GM18502 (cell line): Measurements from ENCODE around the gene IBA57.
"Not testable (repeated sequence)": the region's sequence is repeated elsewhere in the genome, so short reads cannot be mapped to it uniquely, and the experiment has no call there.

Source experiments
- ATAC-seq: cut with Tn5 transposase; IDR thresholded peaks from one replicate; pipeline ENCODE4 v1.9.1; 2021; ENCODE audit warnings: mild to moderate bottlenecking; ENCODE audit not compliant: unreplicated experiment, poor library complexity

Gene IBA57

DNA sequence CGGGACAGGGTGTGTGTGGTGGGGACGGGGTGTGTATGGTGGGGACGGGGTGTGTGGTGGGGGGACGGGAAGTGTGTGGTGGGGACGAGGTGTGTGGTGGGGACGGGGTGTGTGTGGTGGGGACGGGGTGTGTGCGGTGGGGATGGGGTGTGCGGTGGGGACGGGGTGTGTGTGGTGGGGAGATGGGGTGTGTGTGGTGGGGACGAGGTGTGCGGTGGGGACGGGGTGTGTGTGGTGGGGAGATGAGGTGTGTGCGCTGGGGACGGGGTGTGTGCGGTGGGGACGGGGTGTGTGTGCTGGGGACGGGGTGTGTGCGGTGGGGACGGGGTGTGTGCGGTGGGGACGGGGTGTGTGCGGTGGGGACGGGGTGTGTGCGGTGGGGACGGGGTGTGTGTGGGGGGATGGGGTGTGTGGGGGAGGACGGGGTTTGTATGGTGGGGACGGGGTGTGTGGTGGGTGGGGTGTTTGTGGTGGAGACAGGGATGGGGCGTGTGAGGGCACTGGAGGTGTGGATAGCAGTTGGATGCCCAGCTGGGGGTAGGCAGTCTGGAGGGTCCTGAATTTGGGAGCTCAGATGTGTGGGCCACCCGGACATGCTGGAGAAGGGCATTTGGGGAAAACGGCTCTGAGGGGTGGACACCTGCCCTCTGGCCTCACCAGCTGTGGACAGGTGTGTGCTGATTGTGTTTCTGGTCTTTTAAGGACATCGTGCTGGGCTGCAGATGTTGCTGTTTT lies 16.9 kb downstream of the IBA57 start:
- no peak for ATAC-seq

DNA sequence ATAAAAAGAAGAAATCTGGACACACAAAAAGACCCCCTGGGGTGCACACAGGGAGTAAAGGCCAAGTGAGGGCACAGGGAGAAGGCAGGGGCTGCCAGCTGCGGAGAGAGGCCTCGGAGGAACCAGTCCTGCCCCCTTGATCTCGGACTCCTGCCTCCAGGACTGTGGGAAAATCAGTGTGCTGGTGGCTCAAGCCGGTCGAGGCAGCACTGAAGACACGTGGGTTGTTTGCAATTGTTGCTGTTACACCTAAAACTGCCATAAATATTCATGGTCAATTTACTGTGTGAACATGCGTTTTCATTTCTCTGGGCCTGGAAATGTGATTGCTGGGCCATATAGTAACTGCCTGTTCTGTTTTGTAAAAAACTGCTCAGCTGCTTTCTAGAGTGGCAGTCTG lies 18.5 kb downstream of the IBA57 start:
- no peak for ATAC-seq

DNA sequence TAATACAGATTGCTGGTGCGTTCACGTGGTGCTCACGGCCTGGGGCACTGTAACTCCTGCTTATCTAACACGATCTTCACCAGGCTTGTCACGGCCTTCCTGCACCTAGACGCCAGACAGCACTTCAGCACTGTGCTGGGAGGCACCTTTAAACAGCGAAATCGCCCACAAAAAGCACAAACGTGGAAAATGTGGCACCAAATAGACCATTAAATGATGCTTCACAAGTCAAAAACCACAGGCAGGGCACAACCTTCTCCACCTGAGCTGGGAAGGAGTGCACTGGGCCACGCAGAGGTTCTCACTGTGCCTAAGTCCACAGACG lies 20.0 kb downstream of the IBA57 start:
- ATAC-seq = no peak

DNA sequence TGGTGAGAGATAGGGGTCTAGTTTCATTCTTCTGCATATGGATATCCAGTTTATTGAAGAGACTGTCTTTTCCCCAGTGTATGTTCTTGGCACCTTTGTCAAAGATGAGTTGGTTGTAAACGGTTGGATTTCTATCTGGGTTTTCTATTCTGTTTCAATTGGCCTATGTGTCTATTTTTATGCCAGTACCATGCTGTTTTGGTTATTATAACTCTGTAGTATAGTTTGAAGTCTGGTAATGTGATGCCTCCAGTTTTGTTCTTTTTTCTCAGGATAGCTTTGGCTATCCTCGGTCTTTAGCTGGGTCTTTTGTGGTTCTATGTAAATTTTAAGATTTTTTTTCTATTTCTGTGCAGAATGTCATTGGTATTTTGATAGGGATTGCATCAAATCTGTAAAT lies 22.6 kb downstream of the IBA57 start:
- not testable (repeated sequence) for ATAC-seq

DNA sequence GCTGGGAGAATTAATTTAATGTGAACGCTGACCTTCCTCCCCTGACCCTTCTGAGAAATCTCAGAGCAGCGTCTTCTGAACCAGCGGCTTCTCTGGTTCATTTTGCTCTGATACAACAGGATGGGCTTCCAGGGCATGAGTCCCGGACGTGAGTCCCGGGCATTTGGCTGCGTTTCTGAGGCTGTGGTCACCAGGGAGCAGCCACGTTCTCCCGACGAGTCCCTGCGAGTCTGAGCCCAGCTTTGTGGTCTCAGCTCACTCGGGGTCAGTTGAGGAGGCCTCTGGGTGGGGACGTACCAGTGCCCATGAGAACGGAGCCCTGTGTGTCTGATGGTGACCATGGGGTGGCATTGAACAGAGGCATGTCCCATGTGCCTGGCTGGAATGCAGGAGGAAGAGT lies 24.6 kb downstream of the IBA57 start:
- no peak for ATAC-seq

DNA sequence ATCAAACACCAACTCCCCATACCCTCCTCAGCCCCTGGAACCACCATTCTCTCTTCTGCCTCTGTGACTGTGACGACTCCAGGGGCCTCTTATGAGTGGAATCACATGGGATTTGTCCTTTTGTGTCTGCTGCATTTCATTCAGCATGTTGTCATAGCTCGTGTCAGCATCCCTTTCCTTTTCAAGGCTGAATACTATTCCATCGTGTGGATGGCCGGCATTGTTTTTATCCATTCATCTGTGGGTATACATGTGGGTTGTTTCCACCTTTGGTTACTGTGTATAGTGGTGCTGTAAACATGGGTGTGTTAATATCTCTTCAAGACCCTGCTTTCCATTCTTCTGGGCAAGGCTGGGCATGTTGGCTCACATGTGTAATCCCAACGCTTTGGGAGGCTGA lies 25.2 kb downstream of the IBA57 start:
- ATAC-seq = no peak

DNA sequence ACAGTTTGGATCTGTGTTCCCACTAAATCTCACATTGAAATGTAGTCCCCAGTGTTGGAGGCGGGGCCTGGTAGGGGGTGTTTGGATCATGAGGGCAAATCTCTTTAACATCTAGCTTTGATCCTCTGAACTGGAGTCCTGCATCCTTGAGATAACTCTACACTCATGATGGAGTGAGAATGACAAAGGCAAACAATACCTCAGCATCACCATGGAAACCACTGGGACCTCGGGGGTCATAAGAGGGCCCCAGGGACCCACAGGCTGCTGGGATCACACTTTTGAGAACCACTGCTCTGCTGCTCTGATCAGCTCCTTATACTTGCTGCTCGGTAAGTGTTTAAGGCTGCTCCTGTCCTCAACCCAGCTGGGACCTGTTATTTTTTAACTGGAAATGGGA lies 28.8 kb downstream of the IBA57 start:
- no peak for ATAC-seq

DNA sequence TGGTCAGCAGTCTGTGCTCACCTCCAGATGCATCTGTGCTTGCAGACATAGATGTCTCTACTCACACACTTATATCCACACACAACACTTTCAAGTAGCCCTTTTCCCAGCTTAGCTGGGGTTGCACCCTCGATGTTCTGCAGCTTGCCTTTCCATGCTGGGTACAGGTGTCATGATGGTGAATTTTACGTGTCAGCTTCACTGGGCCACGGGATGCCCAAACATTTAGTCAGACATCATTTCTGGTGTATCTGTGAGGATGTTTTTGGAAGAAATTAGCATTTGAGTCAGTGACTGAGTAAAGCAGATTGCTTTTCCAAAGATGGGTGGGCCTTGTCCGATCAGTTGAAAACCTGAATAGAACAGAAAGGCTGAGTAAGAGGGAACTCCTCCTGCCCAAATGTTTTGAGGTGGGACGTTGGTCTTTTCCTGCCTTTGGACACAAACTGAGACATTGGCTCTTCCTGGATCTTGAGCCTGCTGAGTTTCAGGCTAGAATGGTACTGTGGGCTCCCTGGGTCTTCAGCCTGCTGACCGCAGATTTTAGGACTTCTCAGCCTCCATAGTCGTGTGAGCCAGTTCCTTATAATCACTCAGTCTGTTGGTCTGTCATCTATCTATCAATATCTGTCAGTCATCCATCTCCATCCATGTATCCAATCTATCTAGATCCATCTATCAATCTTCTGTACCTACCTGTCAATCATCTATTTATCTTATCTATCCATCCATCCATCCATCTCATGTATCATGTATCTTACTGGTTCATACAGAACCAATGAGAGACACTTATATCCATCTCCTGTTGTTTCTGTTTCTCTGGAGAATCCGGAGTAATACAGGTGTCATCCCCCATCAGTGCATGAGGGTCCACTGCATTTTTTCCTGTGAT lies 29.6 kb downstream of the IBA57 start:
- no peak for ATAC-seq

DNA sequence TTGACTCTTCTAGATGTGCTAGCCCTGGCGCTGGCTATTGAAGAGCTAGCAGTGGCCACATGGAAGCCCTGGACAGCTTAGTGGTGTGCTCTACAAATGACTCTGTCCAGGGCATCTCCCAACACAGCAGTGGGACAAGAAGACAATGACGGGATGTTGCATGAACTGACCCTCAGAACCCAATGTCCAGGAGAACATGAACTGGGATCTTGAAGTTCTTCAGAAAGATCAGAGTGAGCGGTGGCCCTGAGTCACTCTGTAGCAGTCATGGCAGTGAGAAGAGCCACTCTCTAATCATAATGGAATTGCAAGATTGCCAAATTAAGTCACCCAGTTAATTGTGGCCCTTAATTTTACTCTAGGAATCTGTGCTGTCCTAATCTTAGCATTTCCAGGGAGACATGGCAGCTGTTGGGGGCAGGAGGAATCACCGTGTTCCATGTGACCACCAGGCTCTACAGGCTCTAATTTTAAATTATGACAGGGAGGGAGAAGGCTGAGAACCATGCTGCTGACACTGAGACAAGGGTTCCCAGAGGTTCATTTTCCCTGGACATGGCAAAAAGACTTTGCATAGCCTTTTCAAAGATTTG lies 32.0 kb downstream of the IBA57 start:
- ATAC-seq = no peak

DNA sequence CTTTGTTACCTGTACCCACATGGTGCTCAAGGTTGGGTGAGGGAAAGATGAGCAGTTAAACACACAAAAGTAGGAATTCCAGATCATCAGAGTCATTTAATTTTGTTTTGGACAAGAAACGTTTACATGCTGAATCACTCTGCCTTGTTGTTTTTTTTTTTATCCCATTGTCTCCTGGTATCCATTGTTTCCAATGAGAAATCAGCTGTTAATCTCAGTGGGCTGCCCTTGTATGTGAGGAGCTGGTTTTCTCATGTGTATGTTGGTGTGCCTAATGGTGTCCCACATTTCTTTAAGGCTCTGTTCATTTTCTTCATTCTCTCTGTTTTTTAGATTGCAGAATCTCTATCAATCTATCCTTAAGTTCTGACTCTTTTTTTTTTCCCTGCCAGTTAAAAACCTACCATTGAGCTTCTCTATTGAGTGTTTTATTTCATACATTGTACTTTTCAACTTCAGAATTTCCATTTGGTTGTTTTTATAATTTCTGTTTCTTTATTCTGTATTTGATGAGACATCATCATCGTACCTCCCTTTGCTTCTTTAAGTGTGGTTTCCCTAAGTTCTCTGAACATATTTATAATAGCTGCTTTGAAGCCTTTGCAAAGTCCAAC lies 33.5 kb downstream of the IBA57 start:
- ATAC-seq = no peak

DNA sequence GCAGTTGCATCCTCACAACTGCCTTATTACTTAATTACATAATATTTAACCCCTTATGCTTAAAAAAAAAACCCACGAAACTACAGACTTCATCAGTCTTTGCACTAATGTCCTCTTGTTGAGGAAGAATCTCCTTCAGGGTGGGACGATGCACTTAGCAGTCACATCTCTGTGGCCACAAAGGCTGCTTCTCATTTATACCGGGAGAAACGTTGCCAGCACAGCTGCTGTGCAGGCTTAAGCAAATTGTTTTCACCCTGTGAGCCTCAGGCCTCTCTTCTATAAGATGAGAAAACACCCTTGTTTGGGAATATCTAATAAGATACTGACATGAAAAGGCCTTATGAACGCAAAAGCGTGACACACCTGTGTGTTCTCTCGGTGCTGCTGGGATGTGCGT lies 39.4 kb downstream of the IBA57 start:
- ATAC-seq = no peak

DNA sequence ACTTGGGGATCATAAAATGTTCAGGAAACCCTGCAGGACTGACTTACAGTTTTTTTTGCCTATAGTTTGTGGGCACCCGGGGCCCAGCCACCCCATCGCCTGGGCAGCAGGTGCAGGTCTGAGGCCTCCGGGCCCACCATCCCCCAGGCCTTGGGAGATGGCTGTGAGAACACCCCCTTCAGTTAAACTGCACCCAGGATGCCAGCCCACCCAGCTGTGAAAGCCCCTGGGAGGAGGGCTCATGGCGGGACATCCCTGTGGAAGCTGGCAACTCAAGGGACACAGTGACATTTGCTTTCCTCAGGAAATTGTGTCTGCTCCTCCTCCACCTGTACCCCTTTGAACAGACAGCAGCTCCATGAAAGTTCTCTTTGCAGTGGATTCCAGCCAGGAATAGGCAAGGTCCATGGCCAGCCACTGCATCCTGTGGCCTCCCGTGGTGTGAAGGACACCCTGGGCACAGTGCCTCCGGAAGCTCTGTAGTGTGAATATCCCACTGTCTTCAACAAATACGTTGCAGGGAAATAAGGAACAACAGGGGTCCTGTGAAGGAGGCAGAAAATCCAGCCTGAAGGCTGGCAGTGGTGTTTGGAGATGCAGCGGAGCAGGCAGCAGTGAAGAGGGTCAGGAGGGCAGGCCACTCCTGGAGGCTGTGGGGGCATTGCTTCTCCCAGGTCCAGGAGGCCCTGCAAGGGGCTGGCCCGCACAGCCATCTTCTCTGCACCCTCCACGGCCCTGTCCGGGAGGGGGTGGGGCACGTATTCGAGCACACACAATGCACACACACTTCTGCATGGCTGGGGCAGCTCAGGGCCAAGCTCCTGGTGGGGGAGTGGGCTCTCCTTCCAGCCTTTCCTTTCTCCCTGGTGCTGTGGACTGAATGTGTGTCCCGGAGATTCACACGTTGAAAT lies 40.2 kb downstream of the IBA57 start:
- ATAC-seq = no peak

DNA sequence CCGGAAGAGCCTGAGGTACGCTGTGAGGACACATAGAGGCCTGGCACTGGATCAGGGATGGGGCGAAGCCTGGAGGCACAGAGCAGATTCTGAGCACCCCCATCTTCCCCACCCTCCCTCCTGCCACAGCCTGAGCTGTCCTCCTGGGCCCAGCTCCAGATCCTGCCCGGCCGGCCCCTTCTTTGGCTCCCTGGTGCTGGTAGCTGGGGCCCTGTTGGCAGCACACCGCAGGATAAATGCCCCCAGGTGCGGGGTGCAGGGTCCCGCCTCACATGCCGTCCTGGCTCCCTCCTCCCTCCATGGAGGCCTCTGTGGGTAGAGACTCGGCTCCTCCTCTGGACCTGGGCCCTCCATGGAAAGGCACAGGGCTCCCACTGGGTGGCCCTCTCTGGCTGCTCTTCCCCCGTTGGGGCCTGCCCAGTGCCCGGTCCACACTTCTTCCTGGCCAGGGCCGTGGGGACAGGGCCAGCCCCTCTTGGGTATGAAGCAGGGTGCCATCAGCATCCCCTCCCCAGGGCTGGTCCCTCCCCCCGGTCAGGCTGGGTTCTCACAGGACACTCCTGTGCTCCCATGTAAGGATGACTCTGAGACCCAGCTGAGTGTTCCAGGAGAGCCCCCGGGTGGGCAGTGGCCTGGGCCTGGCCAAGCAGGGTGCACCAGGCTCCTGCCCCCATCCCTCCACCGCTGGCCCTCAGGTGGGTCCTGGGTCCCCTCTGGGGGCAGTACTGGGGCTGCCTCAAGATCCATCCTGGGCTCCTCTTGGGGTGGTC lies 41.2 kb downstream of the IBA57 start:
- no peak for ATAC-seq

DNA sequence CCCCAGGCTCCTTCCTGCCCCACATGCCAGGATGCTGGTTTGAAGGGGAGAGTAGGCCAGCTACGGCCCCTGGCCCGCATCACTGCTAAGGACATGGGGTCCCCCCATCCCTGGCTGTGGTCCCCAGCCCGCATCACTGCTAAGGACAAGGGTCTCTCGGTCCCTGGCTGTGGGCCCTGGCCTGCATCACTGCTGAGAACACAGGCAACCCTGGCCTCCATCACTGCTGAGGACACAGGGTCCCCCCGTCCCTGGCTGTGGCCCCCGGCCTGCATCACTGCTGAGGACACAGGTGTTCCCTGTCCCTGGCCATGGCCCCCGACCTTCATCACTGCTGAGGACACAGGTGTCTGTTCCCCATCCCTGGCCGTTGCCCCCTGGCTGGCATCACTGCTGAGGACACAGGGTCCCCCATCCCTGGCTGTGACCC lies 41.8 kb downstream of the IBA57 start:
- ATAC-seq = no peak

DNA sequence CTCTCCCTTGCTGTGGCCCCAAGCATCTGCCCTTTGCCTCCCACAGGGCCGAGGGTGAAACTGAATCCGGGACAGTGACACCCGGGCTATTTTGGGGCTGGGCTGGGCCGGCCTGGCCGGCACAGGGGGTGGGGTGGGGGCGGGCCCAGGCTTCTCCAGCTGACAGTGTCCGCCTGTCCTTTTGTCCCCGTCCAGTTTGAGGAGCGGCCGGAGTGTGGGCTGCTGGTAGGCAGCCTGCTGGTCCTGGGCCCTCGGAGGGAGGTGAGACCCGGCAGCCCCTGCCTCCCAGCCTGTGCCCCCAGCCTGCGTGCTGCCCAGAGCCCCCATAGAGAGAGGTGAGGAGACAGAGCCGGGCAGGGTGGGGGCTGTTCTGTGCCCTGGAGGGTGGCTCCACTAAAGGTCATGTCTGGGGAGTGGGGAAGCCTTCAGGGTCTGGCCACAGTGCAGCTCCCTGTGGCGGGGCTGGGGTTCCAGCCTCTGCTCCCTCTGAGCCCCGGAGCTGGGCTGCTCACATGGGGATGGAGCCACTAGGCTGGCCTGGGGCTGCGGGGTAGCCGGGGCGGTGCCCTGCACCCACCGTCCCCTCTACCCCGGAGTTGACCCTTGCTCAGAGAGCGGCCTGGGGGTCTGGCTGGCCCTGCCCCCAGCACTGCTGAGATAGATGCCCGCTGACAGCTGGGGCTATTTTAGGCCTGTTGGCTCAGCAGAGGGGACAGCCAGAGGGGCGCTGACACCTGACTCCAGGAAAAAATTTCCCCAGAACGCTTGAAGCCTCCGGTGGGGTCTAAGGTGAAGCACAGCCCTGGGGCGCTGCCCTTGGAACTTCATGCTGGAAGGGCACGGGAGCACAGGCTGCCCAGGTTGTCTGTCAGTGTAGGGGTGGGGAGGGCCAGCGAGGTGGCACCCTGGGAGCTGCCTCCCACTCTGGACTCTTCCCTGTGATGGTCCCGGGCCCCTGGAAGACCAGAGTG lies 42.5 kb downstream of the IBA57 start, which contains the start of gene OBSCN:
OBSCN (plus strand) TSS at position 194 of the 971 bp plus-strand sequence. CDS start 3,740 bp downstream, outside the sequence.
- ATAC-seq = no peak

DNA sequence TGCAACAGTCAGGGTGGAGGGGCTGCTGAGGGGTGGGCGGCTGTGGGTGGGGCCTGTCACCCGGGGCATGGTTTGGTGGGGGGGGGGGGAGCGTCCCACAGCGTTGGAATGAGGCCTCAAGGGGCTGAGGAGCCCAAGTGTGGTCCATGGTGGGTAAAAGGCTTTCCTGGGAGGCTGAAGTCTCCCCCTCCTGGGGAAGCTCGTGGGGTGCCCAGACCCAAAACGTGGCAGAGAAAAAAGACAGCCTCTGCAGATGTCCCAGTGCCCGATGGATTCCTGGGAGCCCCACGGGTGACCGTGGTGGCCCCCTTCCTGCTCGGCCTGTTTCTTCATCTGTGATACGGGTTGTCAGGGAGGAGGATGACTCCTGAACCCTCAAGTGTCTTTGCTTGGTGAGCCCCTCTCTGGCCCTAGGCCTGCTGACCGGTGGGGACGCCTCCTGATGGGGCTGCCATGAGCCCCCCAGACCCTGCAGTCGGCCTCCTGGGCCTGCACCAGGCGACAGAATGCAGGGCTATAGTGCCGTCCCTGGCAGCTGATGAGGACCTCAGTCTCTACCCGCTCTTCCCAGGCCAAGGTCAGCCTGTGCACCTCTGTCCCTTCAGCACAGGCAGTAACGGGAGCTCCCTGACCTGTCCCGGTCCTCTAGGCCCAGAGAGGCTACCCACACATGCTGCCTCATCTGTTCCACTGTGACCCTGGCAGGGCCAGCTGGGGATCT lies 43.4 kb downstream of the IBA57 start:
- ATAC-seq = no peak

DNA sequence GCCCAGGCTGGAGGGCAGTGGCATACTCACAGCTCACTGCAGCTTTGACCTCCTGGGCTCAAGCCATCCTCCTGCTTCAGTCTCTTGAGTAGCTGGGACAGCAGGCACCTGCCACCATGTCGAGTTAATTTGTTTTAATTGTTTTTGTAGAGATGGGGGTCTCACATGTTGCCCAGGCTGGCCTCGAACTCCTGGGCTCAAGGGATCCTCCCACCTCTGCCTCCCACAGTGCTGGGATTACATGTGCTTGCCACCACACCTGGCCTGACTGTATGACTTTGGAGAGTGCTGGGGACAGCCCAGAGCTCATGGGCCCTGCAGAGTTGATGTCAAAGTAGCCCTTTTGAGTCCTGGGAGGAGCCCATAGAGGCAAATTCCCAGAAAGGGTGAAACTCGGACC lies 44.1 kb downstream of the IBA57 start:
- no peak for ATAC-seq
